Embryonic facial prominence (tissue), 1 donor: ENCODE results near the gene QSOX1.

Source experiments
- DNase-seq: peaks from one replicate; pipeline ENCODE4 v3.0.0-alpha.2; 2016; ENCODE audit errors: extremely low spot score

The QSOX1 gene

DNA sequence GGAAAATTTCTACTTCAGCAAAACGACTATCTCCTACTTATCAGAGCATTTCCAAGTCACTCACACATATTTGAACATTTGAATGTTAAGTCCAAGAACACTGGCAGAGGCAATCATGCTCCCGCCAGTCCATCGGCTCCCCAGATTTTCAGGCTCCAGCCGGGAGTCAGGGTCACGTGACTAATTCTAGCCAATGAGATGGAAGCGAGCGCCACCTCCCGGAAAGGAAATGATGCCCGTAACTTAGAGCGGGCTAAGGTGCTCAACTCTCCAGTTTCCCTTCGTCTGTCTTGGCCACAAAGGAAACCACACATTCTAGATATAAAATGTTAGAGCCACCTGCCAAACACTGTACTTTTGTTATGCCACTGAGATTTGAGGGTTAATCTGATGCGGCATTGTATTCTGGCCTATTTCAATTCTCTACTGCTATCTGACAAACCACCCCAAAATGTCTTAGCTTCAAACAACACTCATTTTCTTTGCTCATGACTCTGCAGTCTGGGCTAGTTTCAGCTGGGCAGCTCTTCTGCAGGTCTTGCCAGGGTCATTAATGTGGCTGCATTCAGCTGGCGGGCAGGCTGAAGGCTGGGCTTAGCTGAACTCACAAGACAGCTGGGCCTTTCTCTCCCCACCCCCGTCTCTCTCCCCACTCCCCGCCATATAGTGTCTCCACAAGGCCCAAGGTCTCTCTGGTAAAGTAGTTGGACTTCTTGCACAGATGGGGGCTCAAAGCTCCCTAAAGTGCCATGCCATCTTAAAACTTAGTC lies 58.9 kb downstream of the QSOX1 start:
- no peak for DNase-seq

DNA sequence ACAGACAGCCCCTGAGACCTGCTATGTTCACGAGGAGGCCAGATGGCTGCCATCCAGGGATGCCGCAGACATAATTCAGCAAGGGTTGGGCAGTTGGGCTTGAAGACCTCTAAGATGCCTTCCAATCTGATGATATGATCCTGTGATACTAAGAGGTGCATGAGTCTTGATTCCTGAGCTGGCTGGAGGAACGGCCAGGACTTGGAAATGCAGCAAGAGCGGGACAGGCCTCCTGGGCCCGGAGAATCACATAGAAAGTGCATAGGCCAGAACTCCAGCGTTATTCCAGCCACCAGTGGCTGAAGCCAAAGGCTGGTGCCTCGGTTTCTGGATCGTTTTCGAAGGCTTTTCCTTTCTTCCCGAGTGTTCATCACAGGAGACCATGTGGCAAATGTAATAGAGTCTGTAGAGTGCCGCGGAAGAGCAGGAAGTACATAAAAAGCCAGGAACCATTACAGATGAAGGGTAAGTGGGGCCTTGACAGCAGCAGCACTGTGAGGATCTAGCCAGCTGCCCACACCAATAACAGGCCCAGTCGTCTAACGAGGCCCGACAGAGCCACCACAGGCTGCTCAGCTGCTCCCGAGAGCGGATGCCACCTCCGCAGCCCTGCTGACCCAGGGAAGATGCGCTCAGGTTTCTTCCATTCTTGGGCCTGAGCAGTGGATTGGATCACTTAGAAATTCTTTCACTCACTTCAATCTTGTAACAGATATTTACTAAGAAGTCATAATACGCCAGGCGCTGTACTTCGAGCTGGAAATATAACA lies 61.4 kb downstream of the QSOX1 start:
- no peak for DNase-seq

DNA sequence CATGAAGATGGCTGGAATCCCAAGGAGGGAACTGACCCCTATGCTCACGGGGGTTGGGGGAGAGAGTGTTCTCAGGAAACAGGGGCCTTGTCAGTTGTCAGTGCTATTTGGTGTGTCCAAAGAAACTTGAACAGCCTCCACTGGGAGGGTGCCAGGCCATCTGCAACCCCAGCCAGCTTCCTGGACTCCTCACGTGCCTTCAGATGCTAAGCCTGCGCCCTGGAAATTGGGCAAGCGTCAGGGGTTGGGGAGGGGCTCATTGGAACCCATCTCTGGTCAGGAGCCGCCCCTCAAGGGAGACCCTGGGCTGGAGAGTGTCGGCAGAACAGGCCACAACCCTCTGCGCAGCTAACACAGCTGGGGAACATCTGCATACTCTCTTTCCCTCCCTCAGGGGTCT lies 62.3 kb downstream of the QSOX1 start:
- DNase-seq, result no peak

DNA sequence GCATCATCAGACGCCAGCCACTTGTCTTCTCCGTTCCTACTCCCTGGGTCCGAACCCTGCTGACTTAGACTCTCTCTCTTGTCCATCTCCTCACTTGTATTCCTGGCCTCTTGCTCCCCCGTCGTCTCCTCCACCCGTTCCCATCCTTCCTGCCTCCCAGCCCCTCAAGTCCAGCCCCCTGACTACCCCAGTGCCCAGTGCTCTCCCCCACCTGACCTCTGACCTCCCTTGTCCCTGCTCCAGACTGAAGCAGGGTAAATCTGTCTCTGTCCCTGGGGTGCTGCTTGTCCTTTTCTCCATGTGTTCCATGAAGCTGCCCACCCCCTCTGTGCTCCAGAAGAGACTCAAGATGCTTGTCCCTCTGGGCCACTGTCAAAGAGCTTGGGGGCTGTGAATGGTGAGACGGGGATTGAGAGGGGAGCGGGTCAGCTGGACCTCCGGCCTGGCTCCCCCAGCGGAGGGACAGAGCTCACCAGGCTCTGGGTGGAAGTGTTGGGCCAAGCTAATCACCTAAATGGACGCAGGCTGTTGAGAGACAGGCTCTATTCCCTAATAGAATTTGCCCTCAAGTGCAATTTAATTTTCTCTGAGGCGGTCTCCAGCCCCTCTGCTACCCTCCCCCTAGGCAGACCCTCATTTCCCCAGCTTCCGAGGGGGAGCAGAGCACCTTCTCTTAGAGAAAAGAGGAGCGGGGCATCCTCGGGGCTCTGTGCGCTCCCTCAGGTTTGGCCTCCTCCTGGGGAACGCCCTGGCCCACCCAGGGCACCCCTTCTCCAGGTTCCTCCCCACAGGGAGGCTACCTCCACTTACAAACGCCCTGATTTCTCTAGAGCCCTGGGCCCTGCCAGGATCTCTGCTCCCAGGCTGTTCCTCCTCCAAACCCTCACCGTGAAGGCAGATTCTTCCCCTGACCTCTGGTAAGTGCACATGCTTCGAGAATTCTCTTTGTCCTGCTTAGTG lies 64.4 kb downstream of the QSOX1 start:
- no peak for DNase-seq

DNA sequence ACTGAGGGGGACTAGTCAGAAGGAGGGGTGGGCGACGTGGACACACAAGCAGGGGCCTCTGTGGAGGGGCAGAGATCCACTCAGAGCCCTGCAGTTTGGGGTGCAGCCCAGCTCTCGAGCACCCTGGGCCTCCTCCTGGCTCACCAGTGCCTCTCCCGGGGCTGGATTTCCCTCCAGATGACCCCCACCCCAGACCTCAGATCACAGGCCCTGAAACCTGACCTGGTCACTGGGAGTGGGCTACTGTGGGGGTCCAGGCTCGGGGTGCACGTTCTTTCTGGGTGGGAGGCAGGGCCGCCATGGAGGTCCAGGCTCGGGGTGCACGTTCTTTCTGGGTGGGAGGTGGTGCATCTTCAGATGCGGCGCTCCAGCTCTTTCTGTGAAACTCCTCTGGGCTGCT lies 65.1 kb downstream of the QSOX1 start:
- DNase-seq, result no peak

DNA sequence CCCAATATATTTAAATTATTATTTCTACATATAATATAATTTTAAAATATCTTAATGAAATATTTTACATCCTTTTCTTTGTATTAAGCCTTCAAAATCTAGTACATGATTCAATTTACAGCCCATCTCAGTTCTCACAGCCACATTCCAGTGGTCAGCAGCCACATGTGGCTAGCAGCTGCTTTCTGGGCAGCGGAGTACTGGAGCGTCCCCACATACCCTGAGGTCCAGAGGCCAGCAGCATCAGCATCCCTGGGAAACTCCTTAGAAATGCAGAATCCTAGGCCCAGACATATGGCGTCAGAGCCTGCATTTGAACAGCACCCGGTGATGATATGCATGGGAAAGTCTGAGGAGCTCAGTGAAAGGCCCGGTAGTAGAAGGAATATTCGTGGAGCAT lies 66.8 kb downstream of the QSOX1 start:
- no peak for DNase-seq

DNA sequence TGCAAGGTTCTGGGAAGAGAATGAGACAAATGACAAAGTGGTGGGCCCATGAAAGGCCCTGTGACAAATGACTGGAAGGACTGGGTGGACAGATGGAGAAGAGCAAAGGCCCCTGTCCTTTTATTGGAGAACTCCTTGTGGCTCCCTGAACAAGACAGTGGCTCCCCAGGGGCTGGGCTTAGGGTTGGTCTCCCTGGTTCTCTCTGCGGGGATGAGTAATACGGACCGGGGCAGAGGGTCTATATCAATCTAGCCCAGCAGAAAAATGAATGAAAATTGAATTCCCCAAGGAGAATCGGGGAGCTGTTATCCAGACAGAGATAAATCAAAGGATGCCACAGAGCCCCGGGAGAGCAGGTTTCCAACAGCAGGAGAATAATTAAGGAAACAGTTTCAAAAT lies 70.2 kb downstream of the QSOX1 start:
- DNase-seq, result no peak

DNA sequence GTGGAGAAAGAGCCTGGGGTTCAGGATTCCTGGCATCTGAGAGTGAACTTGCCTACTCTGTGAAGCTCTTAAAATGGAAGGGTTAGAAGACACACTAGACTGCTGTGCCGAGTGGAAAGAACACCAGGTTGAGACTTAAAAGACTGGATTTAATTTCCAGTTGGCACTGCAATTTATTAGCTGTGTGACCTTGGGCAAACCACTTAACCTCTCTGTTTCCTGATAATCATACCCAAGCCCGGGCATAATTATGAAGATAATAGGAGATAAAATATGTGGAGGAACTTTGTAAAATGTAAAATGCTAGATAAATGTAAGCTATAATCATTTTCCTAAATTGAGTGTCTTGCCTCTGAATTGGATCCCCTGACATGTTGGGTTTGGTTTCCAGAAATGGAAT lies 70.7 kb downstream of the QSOX1 start:
- DNase-seq, result no peak

DNA sequence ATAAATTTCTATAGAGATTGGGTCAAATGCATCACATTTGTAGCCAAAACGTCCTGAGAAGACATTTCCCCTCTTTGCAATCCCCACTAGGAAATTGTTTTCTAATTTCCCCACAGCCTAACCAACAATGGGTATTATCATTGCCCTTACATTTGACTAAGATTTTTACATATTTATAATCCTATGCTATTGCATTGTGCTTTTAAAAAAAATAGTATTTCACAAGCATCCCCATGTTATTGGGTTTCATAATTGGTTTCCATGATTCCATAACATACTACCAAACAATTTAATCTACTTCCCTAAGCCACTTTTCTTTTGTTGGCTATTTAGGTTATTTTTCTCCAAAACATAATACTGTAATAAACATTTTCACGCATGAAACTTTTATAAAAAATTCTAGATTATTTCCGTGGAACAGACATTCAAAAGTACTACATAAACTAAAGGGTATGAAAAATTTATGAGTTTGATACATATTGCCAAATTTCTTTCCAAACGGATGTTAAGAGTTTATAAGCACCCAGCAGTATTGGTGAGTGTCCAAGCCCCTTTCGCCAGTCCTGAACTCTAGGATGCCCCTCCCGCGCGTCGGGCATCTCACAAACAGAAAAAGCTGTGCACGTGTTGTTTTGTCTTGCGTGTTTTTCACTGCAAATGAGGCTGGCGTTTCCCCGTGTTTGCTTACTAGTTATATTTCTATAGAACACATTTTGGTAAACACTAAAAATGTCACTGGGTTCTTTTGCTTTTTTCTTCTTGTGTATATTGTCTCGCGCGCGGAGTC lies 73.4 kb downstream of the QSOX1 start:
- DNase-seq, result no peak

DNA sequence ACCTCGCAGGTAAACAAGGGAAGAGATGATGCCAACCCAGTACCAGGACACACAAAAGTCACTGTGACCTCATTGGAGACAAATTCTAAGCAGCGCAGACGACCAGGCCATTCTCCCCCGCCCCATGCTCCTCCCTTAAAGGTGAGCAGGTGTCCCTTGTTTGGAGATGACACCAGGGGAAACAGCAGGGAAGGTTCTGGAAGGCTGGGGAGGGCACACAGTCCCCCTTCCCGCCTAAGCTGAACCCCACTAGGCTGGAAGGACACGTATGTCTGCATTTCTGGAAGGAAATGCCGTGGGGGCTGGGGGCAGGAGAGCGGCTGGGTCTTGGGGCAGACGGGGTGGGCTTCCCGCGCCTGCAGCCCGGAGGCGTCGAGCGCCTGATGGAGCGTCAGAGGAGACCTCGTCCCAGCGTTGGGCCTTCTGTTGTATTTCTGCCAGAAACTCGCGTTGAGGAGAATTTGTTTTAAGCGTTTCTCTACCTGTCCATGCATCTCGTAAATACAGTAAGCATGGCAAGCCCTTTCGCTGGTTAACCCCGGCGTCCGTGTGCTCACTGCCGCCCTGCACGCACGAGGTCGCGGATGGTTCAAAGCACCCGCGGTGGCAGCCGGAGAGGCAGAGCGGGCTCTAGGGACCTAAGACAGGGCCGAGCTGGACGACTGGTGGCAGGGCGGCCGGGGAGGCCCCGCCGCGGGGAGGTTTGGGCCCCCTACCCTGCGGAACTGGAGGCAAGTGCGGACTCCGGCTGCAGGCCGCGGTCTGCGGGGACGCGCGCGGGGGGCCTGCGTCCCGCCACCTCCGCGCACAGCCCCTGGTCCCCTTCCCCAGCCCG lies 74.2 kb downstream of the QSOX1 start:
- DNase-seq, result no peak

DNA sequence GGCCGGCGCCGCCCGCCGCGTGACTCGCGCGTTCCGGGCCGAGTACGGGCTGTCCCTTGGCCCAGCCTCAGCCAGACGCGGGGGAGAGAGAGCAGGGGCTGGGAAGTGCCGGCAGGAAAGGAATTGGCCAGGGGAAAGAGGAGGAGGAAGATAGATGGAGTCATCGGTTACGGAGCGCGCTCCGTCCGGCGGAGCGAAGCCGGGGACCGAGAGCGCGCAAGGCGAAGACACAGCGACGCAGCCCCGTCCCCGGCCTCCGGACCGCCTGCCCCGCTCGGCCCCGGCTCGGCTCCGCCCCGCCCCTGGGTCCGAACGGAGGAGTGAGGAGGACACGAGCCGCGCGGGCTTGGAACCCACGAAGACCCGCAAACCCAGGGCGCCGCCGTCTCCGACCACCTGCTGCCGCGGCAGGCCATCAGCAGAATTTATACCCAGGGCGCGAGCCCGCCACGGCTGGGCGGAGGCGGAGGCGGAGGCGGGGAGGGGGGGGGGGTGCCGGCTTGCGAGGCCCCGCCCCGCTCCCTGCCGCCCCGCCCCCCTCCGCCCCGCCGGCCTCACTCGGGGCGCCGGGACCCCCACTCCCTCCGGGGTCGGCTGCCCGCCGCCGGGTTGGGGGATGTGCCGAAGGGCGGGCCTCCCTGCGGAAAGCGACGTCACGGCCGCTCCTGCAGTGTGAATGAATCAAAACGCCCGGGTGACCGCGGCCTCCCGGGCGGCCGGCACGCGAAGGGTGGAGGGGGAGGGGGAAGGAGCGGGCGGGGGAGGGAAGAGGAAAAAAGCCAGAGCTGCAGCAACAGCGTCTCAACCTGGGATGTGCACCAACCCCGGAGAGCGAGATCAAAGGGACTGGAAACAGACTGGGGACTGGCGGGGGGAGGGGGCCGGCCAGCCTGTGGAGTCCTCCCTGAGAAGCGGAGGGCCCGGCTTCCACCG lies 75.1 kb downstream of the QSOX1 start, which contains the start of gene LHX4:
Gene LHX4, plus strand, starts transcription at position 782 of the 933 bp plus-strand sequence. CDS start 266 bp downstream, outside the sequence.
- DNase-seq, result no peak

DNA sequence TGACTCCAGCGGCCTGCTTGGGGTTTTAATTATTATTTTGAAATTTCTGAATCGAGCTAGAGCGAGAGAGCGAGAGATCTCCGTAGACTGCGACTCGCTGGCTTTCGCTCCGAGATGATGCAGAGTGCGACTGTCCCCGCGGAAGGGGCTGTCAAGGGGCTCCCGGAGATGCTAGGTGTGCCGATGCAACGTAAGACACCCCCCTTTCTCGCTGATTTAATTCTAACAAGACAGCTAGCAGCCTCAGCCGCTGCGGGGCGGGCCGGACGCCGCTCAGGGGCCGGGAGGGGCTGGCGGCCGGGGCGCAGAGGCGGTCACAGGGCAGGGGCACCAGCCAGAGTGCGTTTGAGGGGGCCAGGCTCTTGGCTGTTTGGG lies 75.7 kb downstream of the QSOX1 start:
- no peak for DNase-seq

DNA sequence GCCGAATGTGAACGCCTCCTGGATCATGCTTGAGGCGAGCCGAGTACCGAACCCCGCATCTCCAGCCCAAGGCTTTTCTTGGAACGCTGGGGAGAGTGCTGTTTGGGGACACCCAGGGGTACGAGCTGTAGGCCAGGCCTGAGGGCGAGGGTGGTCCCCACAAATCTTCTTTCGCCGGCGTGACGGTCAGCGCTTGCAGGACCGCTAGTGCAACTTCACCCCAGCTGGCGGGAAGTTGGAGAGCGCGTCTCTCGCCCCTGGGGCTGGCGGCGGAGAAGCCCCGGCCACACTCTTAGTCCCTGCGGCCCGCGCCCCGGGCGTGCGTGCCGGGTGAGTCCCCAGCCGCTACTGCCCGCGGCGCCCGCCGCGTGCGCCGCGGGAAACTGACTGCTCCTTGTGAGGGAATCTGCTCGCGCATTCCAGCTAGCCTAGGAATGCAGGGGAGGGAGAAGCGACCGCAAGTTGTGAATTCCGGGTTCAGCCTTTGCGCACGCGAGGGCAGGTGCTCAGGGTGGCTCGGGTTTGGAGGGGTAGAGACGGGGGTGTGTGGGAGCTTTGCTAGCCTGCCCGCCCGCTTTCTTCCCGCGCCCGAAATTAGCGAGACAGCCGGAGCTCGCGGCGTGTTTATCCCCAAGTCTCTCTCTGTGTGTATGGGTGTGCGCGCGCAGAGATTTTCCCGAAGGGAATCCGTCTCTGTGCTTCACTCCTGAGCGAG lies 76.3 kb downstream of the QSOX1 start:
- DNase-seq, result no peak

DNA sequence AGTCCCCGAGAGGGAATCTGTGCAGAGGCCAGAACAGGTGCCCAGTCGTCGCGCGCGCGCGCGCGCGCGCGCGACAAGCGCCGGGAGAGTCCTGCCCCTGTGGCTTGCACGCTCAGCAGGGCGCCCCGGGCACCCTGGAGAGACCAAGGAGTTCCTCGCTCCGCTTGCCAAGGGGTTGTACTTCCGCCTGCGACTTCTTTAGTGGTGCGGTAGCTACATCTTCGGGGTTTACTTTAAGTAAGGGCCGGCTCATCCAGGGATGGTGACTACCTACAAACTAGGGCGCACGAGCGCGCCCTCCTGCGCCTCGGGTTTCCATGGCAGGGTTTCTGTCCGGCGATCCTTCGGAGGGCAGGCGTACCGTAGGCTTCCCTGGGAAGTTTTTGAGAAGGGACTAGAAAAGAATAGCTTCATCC lies 76.8 kb downstream of the QSOX1 start:
- DNase-seq, result no peak

DNA sequence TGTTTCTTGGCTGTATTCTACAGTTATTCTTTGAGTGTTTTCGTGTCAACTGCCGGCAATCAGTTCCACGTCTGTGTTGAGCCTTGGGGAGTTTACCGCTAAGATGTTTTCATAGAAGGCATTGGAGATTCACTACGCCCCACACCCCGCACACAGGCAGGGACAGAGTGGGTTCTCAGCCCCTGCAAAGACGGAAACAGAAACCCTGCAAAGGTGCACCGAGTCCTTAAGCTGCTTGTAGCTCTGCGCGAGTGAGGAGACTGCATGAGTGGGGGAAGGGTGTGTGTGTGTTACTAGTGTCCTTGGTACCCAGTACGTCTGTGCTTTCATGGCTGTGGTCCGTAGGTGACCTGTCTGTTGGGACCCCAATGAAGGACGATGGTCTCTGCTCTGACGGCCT lies 77.3 kb downstream of the QSOX1 start:
- DNase-seq, result no peak

DNA sequence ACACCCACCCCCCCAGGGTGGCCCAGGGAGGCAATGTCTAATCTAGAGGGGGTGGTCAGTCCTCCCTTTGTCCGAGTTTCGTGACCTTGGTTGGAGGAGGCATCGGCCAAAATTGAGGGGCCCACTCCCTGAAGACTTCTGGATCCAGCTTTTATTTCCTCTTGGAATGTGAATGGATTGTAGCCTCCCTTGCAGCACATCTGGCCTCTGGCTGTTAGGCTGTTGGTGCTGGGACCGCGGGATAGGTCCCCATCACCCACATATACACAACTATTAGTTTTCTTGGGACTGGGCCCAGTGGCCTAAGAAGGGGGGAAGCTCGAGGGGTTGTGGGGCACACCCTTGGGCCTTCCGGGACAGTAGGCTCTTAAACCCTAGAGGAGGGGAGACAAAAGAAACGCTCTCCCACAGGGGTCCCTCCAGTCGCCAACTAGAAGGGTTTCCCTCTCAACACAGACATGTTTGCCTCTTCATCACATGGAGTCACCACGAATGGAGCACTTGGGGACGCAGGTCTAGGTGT lies 77.9 kb downstream of the QSOX1 start:
- DNase-seq, result no peak

DNA sequence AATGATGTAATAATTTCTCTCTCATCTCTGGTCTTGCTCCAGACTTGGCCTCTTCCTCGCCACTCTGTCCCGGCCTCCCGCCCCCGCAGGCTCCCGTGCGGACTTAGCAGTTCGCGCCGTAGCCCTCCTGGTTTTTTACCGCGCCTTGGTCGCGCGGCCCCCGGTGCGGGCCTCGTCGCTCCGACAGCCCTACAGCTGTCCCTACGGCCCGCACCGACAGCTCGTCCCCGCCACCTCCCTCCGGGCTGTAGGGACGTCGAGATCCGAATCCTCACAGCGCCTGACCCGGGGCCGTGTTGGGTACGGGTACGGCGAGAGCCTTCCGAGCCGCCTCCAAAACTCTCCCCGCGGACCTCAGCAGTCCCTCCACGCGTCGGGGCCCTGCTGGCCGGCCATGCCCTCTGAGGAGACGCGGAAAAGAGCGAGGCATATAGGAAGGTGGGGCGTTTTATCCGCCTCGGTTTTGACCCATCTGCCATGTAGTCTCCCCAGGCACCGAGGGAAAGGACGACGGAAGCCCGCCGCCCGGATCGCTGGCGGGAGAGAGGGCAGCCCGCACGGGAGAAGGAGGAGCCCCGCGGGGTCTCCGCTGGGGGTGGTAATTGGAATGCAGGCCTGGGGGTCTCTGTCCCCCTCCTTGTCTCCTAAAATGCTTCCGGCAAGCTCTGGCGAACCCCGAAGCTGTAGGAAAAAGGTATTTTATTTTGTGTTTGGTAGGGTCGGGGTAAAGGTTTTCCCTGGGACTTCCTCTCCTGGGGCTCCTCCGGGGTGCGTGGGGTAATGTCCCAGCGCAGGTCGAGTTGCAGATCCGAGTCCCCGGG lies 78.7 kb downstream of the QSOX1 start:
- DNase-seq, result no peak
